ENCODE measurements around the gene LIM2. TPM values are rescaled to one million over a fixed set of nuclear protein-coding genes. Genes with fewer than 3 reads are reported as not detected.

The LIM2 gene
- total and polyA plus RNA-seq, 2 experiments from 2014 or later = not detected

DNA sequence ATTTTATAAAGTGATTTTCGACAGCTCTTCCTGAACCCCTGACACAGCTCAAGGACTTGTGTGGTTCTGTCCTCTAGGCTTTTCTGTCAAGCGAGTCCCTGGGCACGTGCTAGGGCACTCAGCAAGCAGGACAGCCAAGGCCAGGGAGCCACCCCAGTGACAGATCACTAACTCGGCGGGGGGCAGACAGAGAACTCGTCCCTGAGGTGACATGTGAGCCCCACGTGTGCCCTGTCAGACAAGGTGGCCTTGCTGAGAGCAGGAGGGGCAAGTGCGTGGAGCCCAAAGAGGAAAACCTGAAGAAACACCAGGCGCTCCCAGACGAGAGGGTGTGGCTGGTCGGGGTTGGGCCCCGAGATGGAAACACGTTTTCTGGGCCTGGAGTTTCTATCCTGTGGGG, 26.5 kb downstream of the LIM2 start:
- Histone ChIP-seq H3K4me3 (no peak overlapping the region), H3K4me1 (ENCODE audit: low read depth) (peaks cover 3% of the 10 kb centered on the region), H3K9me3 (ENCODE audit: low read depth) (no peaks in the 10 kb centered on the region), H3K27ac (no peak overlapping the region), H3K27me3 (no peaks in the 10 kb centered on the region), H3K36me3 (no peaks in the 10 kb centered on the region)
- TF ChIP-seq, protein P1, sequence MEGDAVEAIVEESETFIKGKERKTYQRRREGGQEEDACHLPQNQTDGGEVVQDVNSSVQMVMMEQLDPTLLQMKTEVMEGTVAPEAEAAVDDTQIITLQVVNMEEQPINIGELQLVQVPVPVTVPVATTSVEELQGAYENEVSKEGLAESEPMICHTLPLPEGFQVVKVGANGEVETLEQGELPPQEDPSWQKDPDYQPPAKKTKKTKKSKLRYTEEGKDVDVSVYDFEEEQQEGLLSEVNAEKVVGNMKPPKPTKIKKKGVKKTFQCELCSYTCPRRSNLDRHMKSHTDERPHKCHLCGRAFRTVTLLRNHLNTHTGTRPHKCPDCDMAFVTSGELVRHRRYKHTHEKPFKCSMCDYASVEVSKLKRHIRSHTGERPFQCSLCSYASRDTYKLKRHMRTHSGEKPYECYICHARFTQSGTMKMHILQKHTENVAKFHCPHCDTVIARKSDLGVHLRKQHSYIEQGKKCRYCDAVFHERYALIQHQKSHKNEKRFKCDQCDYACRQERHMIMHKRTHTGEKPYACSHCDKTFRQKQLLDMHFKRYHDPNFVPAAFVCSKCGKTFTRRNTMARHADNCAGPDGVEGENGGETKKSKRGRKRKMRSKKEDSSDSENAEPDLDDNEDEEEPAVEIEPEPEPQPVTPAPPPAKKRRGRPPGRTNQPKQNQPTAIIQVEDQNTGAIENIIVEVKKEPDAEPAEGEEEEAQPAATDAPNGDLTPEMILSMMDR (IDR thresholded peaks at IDR 0.05; ENCODE audit: low read depth, low read length) = no peak
- no peak for DNase-seq (ENCODE audit: low read depth in 1 of 2, low spot score in 1 of 2)

DNA sequence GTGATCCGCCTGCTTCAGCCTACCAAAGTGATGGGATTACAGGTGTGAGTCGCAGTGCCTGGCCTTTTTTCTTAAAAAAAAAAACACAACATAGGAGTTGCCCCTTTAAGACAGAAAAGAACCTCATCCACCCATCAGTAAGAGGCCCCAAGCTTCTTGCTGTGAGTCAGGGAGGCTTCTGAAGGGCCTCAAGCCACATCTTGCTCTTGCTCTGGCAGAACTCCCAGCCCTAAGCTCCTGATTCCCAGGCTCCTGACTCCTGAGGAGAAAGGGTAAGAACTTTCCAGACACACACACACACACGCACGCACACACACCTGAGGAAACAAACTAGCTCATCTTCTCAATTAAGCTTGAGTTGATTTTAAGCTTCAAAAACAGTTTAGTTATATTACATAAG, 28.5 kb downstream of the LIM2 start:
- Histone ChIP-seq H3K4me1 (ENCODE audit: low read depth) (peaks cover 2% of the 10 kb centered on the region), H3K36me3 (no peaks in the 10 kb centered on the region), H3K9me3 (ENCODE audit: low read depth) (no peaks in the 10 kb centered on the region), H3K4me3 (no peak overlapping the region), H3K27ac (no peak overlapping the region), H3K27me3 (no peaks in the 10 kb centered on the region)
- DNase-seq (ENCODE audit: low read depth in 1 of 2, low spot score in 1 of 2) = peak in 1 of 2 donors; percentile 86
- TF ChIP-seq, protein P1 (IDR thresholded peaks at IDR 0.05; ENCODE audit: low read depth, low read length) = no peak

DNA sequence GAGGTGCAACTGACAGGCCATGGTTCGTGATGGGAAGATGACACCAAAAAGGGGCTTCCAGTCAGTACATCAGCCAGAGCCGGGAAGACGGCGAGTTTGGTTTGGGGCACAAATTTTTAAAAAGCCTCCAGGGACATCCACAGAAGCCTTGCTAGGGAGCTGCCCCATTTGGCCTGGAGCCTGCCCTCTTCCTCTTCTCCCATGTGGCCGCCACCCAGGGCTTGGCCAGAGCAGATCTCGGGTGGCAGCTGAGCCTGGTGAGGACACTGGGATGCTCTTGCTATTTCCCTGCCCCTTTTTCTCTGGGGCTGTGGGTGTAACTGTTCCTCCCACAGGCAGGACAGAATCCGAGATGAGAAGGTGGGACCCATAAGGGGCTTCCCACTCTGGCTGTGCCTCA, 29.8 kb downstream of the LIM2 start:
- Histone ChIP-seq H3K4me1 (ENCODE audit: low read depth) (peaks cover 7% of the 10 kb centered on the region), H3K36me3 (no peaks in the 10 kb centered on the region), H3K9me3 (ENCODE audit: low read depth) (no peaks in the 10 kb centered on the region), H3K4me3 (no peak overlapping the region), H3K27me3 (no peaks in the 10 kb centered on the region), H3K27ac (no peak overlapping the region)
- TF ChIP-seq, protein P1 (IDR thresholded peaks at IDR 0.05; ENCODE audit: low read depth, low read length) = no peak
- no peak for DNase-seq (ENCODE audit: low read depth in 1 of 2, low spot score in 1 of 2)

DNA sequence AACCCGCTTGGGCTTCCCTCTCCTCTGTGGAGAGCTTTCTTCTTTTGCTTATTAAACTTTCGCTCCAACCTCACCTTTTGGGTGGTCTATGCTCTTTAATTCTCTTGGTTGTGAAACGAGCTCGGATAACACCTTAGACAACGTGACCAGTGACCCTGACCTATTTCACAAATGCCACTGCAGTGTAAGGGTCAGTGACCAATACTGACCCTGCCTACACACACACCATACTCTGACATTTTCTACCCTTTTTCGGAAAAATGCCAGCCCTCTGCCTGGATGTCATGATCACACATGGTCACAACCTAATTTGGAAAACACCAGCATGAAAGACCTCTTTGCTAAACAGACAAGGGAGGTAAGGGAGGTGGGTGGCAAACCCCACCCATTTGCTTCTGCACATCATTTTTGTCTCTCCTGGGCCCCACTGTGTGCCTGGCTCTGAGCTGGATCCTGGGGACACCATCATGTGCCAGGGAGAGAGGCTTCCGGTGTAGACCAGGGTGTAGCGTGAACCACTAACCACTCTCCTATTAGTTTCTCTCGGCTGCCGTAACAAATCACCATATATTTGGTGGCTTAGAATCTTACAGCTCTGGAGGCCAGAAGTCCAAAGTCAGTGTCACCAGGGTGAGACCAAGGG, 31.5 kb downstream of the LIM2 start:
- TF ChIP-seq, protein P1 (IDR thresholded peaks at IDR 0.05; ENCODE audit: low read depth, low read length) = no peak
- no peak overlapping the region for H3K4me3 ChIP-seq
- H3K36me3 ChIP-seq = no peaks in the 10 kb centered on the region
- H3K9me3 ChIP-seq (ENCODE audit: low read depth) = no peaks in the 10 kb centered on the region
- H3K27ac ChIP-seq = no peak overlapping the region
- H3K27me3 ChIP-seq = no peaks in the 10 kb centered on the region
- peaks cover 7% of the 10 kb centered on the region for H3K4me1 ChIP-seq (ENCODE audit: low read depth)
- no peak for DNase-seq (ENCODE audit: low read depth in 1 of 2, low spot score in 1 of 2)

DNA sequence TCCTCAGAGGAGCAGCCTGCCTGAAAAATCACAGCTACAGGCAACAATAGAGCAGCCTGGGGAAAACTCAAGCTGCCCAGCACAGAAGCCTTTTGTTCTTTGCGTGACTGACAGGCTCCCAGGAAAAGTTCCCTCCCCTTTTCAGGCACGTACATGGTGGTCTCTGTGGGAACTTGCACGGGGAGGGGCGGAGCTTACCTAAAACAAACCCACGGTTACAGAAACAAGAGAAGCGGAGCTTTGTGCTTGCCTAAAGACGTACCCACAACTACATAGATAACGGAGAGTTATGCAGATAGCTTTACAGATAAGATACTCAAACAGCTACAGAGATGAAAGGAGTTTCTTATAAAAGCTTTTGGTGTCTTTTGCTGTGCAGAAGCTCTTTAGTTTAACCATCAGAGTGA, 33.0 kb downstream of the LIM2 start:
- no peaks in the 10 kb centered on the region for H3K9me3 ChIP-seq (ENCODE audit: low read depth)
- TF ChIP-seq, protein P1 (IDR thresholded peaks at IDR 0.05; ENCODE audit: low read depth, low read length) = no peak
- peak; percentile 82 to 85 for DNase-seq (ENCODE audit: low read depth in 1 of 2, low spot score in 1 of 2)
- H3K4me1 ChIP-seq (ENCODE audit: low read depth) = peaks cover 7% of the 10 kb centered on the region
- H3K27ac ChIP-seq = peak overlapping the region; percentile 92
- peaks cover 2% of the 10 kb centered on the region for H3K36me3 ChIP-seq
- H3K4me3 ChIP-seq = no peak overlapping the region
- no peaks in the 10 kb centered on the region for H3K27me3 ChIP-seq

All from cardiac muscle cell (in vitro differentiated cells and primary cell).